ENCODE results near the gene CCDC157. TPM values are rescaled to one million over a fixed set of nuclear protein-coding genes. Genes with fewer than 3 reads are reported as not detected.

The CCDC157 gene
- 2.1 to 3.3 TPM (median 2.8 TPM) in 5 replicates for total RNA-seq (2022; extraction: Qiagen RNA extraction)

DNA sequence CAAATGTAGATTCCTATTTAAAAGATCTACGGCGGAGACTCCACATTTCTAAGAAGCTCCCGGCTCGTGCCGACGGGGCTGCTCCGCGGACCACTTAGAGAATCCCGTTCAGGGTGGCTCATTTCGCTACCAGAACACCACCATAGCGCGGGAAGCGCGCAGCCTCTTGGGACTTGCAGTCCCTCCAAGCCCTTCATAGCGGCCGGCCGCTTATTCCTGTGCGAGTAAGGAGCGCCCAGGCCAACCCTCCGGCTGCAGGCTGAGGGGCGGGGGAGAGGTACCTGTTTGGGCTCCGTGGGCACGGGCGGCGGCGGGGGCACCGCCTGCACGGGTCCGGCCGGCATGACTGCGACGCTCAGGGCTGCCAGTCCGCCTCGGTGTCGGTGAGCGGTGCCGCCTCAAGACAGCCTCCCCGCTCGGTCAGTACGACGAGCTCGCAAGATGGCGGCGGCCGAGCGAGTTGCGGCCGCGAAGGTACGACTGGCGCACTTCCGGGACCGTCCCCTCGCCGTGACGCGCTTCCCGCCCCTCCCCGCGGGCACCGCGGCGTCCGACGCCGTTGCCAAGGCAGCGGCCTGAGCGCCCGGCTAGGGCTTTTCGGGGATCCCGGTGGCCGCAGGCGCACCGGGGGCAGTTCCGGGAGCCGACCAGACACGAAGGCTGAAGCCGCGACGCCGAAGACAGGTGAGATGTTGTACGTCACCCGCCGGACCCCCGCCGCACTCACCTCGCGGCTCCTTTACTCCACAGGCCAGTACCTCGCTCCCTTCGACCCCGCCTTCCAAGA lies at the start of gene CCDC157, which contains the start of gene SF3A1:
Gene CCDC157, plus strand, starts transcription at position 559 of the 787 bp plus-strand sequence. CDS start 8,994 bp downstream, outside the sequence.
Gene SF3A1, minus strand, starts transcription at position 446 of the 787 bp plus-strand sequence. Its CDS starts 102 bp downstream, at position 344.

DNA sequence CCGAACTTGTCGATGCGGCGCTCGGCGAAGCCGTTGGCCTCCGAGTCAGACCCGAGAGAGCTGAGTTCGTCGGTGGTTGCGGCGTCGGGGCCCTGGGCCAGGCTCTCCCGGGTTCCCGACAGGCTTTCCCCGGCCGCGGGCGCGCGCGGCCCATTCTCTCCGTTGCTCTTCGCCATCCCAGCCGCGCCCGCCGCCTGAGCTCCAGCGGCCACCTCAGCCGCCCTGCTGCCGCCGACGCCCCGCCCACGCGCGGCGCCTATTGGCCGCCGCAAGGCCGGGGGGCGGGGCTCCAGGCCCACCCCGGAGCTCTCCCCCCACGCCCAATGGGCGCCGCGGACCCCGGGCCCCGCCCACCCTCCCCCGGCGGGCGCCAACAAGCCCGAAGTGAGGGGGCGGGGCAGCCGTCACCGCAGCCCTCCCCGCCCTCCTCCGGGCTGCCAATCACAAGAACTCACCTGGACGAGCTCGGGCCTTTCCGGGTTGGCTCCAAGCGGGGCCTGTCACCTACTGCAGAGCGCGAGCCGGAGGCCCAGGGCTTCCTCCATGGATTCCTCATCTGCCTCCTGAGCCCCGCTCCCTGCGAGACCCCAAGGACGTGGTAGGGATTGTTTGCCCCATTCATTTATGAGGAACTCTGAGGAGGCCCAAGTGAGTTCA lies 30.0 kb upstream of the CCDC157 start, which contains the start of gene TBC1D10A:
Gene TBC1D10A, minus strand, starts transcription at position 236 of the 657 bp plus-strand sequence. Its CDS starts 60 bp downstream, at position 176.

DNA sequence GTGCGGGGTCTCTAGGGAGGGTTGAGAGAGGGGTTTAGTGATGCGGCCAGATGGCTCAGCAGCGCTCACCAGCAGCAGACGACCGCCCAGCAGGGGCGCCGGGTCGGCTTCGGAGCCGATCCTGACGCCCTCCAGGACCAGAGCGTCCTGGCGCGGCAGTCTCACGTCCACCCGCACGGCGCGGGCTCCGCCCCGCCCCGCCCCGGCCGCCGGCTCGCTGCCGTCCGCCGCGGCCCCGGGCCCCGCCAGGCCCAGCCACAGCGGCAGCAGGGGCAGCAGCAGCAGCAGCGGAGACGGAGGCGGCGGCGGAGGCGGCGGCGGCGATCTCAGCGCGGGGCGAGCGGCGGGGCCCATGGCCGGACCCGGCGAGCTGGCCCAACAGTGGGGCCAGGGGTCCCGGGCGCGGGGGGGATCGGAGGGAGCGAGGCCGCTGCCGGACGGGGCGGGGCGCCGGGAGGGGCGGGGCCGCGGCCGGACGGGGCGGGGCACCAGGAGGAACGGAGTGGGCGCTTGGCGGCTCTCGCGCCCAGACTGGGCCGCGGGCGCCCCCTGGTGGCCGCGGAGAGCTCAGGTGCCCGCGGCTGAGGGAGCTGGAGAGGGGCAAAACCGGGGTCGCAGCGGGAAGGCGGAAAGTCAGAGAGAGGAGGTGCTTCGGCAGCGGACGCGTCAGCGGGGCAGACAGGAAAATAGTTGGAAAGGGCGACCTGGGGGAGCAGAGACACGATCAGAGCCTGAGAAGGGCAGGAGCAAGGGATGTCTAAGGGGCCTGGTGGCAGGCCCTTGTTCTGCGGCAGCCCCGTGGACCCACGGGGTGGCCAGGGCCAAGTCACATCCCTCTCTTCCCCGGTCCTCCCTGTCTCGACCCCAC lies 30.4 kb downstream of the CCDC157 start, which contains the start of gene RNF215:
Gene RNF215, minus strand, starts transcription at position 452 of the 868 bp plus-strand sequence. Its CDS starts 98 bp downstream, at position 354.

DNA sequence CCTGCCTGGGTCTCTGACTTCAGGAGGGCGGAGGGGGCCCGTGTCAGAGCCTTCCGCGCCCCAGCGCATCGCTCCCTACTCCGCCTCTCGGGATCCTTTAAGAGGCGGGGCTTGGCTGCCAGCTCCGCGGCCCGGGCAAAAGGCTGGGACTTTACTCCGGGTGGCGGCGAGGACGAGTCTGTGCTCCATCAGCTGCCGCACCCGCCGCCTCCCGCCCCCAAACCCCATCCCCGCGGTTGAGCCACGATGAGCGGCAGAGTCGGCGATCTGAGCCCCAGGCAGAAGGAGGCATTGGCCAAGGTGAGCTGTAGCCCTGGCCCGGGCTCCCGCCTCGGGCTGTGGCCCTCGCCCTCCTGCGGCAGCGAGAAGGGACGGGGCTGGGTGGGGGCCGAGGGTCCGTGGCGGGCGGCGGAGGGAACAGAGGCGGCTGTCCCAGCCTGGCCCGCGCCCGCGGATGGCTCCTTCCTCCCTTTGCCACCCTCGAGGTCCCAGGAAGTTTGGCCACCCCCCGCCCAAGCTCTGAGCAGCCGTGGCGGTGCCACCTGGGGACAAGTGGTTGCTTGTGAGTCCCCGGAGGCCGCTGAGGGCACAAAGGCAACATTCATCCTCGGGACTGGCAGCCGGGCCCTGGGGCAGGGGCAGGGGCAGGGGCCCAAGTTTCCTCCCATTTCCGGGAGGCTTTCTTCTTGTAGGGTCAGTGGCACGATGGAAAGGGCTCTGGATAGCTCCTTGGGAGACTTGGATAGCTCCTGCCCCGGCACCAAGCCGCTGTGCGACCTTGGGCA lies 40.3 kb downstream of the CCDC157 start, which contains the start of gene SEC14L2:
Gene SEC14L2, plus strand, starts transcription at position 148 of the 785 bp plus-strand sequence. Its CDS starts 99 bp downstream, at position 247.

DNA sequence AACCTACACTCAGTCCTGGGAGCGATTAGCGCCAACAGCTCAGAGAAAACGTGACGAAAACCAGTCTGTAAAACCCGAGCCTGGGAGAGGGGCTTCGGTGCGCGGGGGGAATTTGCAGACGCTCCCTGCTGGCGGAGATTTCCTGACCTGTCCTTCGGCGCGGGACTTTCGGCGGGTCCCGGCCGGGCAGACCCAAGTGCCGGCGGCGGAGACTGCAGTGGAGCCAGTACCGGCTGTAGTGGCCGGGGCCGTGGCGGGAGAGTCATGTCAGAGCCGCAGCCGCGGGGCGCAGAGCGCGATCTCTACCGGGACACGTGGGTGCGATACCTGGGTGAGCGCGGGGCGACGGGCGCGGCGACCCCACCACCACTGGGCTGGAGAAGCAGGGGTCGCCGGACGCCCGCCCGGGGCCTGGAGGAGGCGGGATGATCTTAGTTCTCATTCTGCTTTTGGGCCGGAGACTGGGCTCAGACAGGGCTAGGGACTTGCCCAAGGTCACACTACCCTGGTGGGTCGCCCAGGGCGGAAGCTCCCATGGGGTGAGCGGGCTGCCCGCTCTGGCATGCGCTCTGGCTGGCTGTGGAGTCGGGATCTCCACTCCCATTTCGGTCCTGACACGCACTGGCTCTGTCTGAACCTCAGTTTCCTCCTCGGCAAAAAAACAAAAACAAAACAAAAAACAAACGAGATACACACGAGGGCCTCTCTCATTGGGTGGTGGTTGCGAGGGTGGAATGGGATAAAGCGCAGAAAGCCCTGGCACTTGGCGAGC lies 69.0 kb downstream of the CCDC157 start, which contains the start of gene MTFP1:
Gene MTFP1, plus strand, starts transcription at position 153 of the 772 bp plus-strand sequence. Its CDS starts 112 bp downstream, at position 265.

Other genes starting within 250 kb of the CCDC157 start
- gene LIF, start 110.2 kb upstream of the CCDC157 start, total RNA-seq (2022; extraction: Qiagen RNA extraction) = 28.2 to 31.6 TPM (median 30.1 TPM) in 5 replicates
- 0.06 TPM in 1 of 5 replicates, not detected in the others for gene OSM, start 90.2 kb upstream of the CCDC157 start, total RNA-seq (2022; extraction: Qiagen RNA extraction)
- 5.0 to 7.3 TPM (median 5.6 TPM) in 5 replicates for gene CASTOR1, start 67.5 kb upstream of the CCDC157 start, total RNA-seq (2022; extraction: Qiagen RNA extraction)
- gene TBC1D10A, start 30.1 kb upstream of the CCDC157 start, total RNA-seq (2022; extraction: Qiagen RNA extraction) = 9.4 to 10.5 TPM (median 9.5 TPM) in 5 replicates
- gene SF3A1, start 113 bp upstream of the CCDC157 start, total RNA-seq (2022; extraction: Qiagen RNA extraction) = 45.7 to 67.7 TPM (median 60.8 TPM) in 5 replicates
- gene RNF215, start 30.4 kb downstream of the CCDC157 start, total RNA-seq (2022; extraction: Qiagen RNA extraction) = 19.7 to 22.8 TPM (median 22.0 TPM) in 5 replicates
- 68.1 to 117 TPM (median 87.0 TPM) in 5 replicates for gene SEC14L2, start 40.0 kb downstream of the CCDC157 start, total RNA-seq (2022; extraction: Qiagen RNA extraction)
- gene MTFP1, start 68.8 kb downstream of the CCDC157 start, total RNA-seq (2022; extraction: Qiagen RNA extraction) = 65.8 to 72.6 TPM (median 68.0 TPM) in 5 replicates
- gene SEC14L3, start 115.0 kb downstream of the CCDC157 start, total RNA-seq (2022; extraction: Qiagen RNA extraction) = 0.05 TPM in 1 of 5 replicates, not detected in the others
- gene SEC14L4, start 148.7 kb downstream of the CCDC157 start, total RNA-seq (2022; extraction: Qiagen RNA extraction) = 4.4 to 6.6 TPM (median 5.9 TPM) in 5 replicates
- gene SEC14L6, start 189.7 kb downstream of the CCDC157 start, total RNA-seq (2022; extraction: Qiagen RNA extraction) = not detected in 5 replicates
- gene GAL3ST1, start 217.7 kb downstream of the CCDC157 start, total RNA-seq (2022; extraction: Qiagen RNA extraction) = 7.8 to 11.6 TPM (median 10.9 TPM) in 5 replicates
- gene PES1, start 234.9 kb downstream of the CCDC157 start, total RNA-seq (2022; extraction: Qiagen RNA extraction) = 100 to 126 TPM (median 108 TPM) in 5 replicates